Measurements from ENCODE around the gene TCF4.

Gene TCF4

DNA sequence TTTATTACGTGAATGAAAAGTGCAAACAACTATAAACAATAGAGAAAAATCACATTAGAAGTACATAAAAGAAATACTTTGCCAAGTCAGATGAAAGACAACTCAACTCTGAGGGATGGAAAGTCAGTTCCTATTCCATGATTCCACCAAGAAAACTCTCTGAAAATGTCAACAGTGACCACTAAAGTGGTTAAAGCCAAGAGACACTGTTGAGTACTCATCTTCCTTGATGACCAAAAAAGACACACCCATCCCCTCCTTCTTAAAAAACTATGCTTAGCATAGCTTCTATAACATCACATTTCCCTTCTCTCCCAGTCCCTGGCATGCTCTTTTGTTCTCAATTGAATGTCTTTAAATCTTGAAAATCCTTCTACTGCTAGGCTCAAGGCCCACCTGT is 160.0 kb downstream of the TCF4 start:
- TF ChIP-seq CTCF (IDR thresholded peaks at IDR 0.05), result no peak

GRCh38 chr18:55425698-55426097 is 162.3 kb downstream of the TCF4 start:
- TF ChIP-seq CTCF (IDR thresholded peaks at IDR 0.05), result no peak

- no peak for TF ChIP-seq CTCF (IDR thresholded peaks at IDR 0.05)
Observed at GRCh38 chr18:55422456-55423180, 165.4 kb downstream of the TCF4 start.

DNA sequence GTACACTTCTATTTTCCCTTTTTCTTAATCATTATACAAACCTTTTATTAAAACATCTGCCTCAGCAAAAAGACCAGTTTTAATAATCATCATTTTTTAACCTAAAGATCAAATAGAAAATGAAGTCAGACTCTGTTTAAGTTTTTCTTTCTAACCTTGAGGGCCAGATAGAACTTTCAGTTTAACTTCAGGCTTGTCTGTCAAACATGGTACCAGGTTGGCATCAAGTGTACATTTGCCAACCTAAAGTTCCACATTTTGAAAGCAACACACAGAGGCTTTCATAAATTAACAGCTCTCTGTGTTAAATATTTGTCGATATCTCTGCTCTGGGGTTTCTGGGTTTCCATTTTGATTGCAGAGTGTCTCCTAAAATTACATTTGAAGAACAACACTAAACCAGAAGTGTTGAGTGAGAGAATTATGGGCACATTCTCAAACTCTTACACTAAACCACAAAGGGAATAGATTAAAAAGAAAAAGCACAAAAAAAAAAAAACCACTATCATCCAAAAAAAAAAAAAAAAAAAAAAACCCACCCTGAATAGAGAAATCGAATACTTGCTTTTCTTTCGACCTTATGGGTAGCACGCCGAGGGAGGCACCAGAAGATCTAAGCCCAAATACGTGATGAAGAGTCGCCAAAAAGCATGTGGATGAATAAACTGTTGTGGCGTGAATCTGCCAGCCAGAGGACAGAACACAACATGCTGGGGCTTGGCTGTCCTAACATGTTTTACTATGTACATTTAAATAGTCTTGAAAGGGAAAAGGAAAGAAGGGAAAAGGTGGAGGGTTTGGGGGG is 166.2 kb downstream of the TCF4 start:
- no peak for TF ChIP-seq CTCF (IDR thresholded peaks at IDR 0.05)

GRCh38 chr18:55421308-55421614 is 166.7 kb downstream of the TCF4 start:
- TF ChIP-seq CTCF (IDR thresholded peaks at IDR 0.05), result no peak

DNA sequence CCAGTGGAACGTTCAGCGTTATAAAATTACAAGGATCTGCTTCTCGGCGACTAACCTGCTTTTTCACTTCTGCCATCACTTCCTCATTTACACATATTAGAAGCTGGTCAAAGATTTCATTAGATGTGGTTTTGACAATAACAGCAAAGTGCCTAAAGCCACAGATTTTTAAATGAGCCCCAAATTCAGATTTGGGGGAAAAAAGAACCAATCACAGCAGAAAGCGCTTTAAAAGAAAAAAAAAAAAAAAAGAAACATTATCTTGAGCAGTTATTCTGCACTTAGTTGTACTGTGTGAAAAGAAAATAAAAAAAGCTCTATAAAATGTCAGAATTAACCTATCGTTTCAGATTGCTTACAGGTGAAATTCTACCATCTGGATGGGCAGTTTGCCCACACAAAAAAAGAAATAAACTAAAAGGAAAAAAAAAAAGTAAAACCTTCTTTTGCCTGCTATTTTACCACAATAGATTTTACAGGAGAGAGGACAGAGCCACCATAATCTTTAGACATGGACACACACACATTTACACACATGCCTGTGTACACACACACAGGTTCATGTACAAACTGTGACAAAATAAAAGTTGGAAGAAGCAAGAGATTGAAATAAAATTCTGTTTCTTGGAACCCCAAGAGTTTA is 167.2 kb downstream of the TCF4 start:
- TF ChIP-seq CTCF (IDR thresholded peaks at IDR 0.05), result no peak

DNA sequence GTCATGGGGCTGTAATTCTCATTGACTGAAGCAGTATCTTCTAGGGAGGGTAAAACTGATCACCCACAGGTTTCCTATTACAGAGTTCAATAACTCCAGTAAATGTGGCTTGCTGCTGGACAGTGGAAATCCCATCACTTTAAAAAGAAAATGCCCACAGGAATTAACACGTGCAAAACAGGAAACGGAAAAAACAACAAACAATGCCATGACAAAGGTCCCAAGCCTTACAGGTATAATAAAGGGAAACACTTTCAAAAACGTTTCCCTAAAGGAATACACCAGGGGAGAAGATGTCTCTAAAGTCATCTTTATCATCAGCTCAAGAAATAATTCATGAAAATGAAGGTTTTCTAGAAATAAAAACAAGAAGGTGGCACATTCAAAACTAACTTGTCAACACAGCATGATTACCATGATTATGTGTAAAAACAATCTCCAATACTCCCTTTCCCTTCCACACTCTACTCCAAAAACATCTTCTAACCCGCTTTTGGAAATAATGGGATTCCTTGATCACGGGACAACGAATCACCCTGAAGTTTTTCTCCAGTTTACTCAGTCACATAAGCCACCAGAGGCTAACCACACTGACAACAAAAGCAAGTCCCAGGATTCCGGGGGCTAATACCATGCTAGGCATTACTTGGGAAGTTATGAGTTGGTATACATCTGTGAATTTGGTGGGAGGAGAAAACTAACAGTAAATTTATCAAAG is 167.9 kb downstream of the TCF4 start:
- no peak for TF ChIP-seq CTCF (IDR thresholded peaks at IDR 0.05)

All from LNCAP (cell line).